GM19025 (cell line): Measurements from ENCODE around the gene LCE1A.

Experiments
- ATAC-seq: cut with Tn5 transposase; IDR thresholded peaks from one replicate; pipeline ENCODE4 v1.9.1; 2021; ENCODE audit warnings: mild to moderate bottlenecking, low read depth, moderate library complexity; ENCODE audit not compliant: unreplicated experiment

LCE1A gene

GRCh38 chr1:152827173-152827572, at the start of gene LCE1A:
LCE1A (plus strand) TSS chr1:152827473; CDS start chr1:152827473, 0 bp downstream.
- no peak for ATAC-seq

GRCh38 chr1:152777510-152778137, 49.6 kb upstream of the LCE1A start:
- ATAC-seq: no peak

- ATAC-seq: no peak
Measured at GRCh38 chr1:152783095-152783494, 44.2 kb upstream of the LCE1A start.

- no peak for ATAC-seq
Measured at GRCh38 chr1:152786077-152786476, 41.2 kb upstream of the LCE1A start, which contains the start of gene LCE1E. LCE1E (plus strand) TSS chr1:152786257; CDS start chr1:152787300, 1,043 bp downstream.

- no peak for ATAC-seq
Measured at GRCh38 chr1:152795686-152796085, 31.6 kb upstream of the LCE1A start.

- no peak for ATAC-seq
Measured at GRCh38 chr1:152796421-152796820, 30.9 kb upstream of the LCE1A start, which contains the start of gene LCE1D. LCE1D (plus strand) TSS chr1:152796721; CDS start chr1:152797795, 1,074 bp downstream.

GRCh38 chr1:152801333-152801732, 25.9 kb upstream of the LCE1A start:
- ATAC-seq: no peak

GRCh38 chr1:152806576-152806975, 20.7 kb upstream of the LCE1A start, which contains the start of gene LCE1C:
LCE1C (minus strand) TSS chr1:152806651; CDS start chr1:152805478, 1,173 bp downstream.
- ATAC-seq: no peak

- ATAC-seq: no peak
Measured at GRCh38 chr1:152811050-152811449, 16.2 kb upstream of the LCE1A start.

- no peak for ATAC-seq
Measured at GRCh38 chr1:152811671-152812070, 15.6 kb upstream of the LCE1A start, which contains the start of gene LCE1B. LCE1B (plus strand) TSS chr1:152811971; CDS start chr1:152812447, 476 bp downstream.

- ATAC-seq: no peak
Measured at GRCh38 chr1:152817309-152817708, 10.0 kb upstream of the LCE1A start.

GRCh38 chr1:152823294-152823693, 4.0 kb upstream of the LCE1A start:
- ATAC-seq: no peak

GRCh38 chr1:152824964-152825363, 2.3 kb upstream of the LCE1A start:
- no peak for ATAC-seq

GRCh38 chr1:152836870-152837269, 9.6 kb downstream of the LCE1A start:
- ATAC-seq: no peak

GRCh38 chr1:152842556-152842955, 15.3 kb downstream of the LCE1A start, which contains the start of gene LCE6A:
LCE6A (plus strand) TSS chr1:152842856; CDS start chr1:152843521, 665 bp downstream.
- no peak for ATAC-seq

GRCh38 chr1:152855661-152856060, 28.4 kb downstream of the LCE1A start:
- ATAC-seq: no peak

- no peak for ATAC-seq
Measured at GRCh38 chr1:152858062-152858461, 30.8 kb downstream of the LCE1A start.

GRCh38 chr1:152859696-152860095, 32.4 kb downstream of the LCE1A start, which contains the start of gene LCE7A:
LCE7A (plus strand) TSS chr1:152859996; CDS start chr1:152860698, 702 bp downstream.
- no peak for ATAC-seq

- no peak for ATAC-seq
Measured at GRCh38 chr1:152860129-152860528, 32.9 kb downstream of the LCE1A start.

- ATAC-seq: no peak
Measured at GRCh38 chr1:152861374-152861773, 34.1 kb downstream of the LCE1A start.

GRCh38 chr1:152864443-152864842, 37.2 kb downstream of the LCE1A start:
- ATAC-seq: no peak

- no peak for ATAC-seq
Measured at GRCh38 chr1:152866321-152866720, 39.0 kb downstream of the LCE1A start.
